H9 (cell line): ENCODE measurements around the gene RECQL. TPM values are rescaled to one million over a fixed set of nuclear protein-coding genes. Genes with fewer than 3 reads are reported as not detected.

Experiments
- DNase-seq: peaks from one replicate; pipeline ENCODE4 v3.0.0-alpha.2; 2017
- H2AFZ ChIP-seq: one replicate; pipeline ENCODE4 v1.6.1; 2013; ENCODE audit warnings: mild to moderate bottlenecking, low read length, control low read depth, moderate library complexity
- H2AK5ac ChIP-seq: 2 replicates; pipeline ENCODE4 v1.6.1; 2013; ENCODE audit warnings: low read length, control low read depth, mixed read lengths; ENCODE audit not compliant: insufficient read length
- H2BK120ac ChIP-seq: one replicate; pipeline ENCODE4 v1.6.1; 2013; ENCODE audit warnings: low read depth, mild to moderate bottlenecking, low read length, control low read depth, inconsistent platforms; ENCODE audit not compliant: poor library complexity, severe bottlenecking
- H2BK12ac ChIP-seq: 2 replicates; pipeline ENCODE4 v1.6.1; 2013; ENCODE audit warnings: low read length, control low read depth, mixed read lengths, low read depth; ENCODE audit not compliant: insufficient read length
- H2BK15ac ChIP-seq: 2 replicates; pipeline ENCODE4 v1.6.1; 2013; ENCODE audit warnings: low read depth, low read length, control low read depth
- H2BK20ac ChIP-seq: one replicate; pipeline ENCODE4 v1.6.1; 2013; ENCODE audit warnings: low read depth, mild to moderate bottlenecking, low read length, control low read depth, inconsistent platforms; ENCODE audit not compliant: poor library complexity, severe bottlenecking
- H2BK5ac ChIP-seq: 2 replicates; pipeline ENCODE4 v1.6.1; 2013; ENCODE audit warnings: low read length, control low read depth, mixed read lengths; ENCODE audit not compliant: insufficient read length
- H3K14ac ChIP-seq: 2 replicates; pipeline ENCODE4 v1.6.1; 2013; ENCODE audit warnings: low read length, control low read depth; ENCODE audit not compliant: insufficient read depth
- H3K18ac ChIP-seq: 2 replicates; pipeline ENCODE4 v1.6.1; 2013; ENCODE audit warnings: low read depth, mild to moderate bottlenecking, mixed read lengths, low read length, control low read depth; ENCODE audit not compliant: insufficient read length
- H3K23ac ChIP-seq: 2 replicates; pipeline ENCODE4 v1.6.1; 2013; ENCODE audit warnings: low read length, control low read depth, mixed read lengths, low read depth; ENCODE audit not compliant: insufficient read length
- H3K23me2 ChIP-seq: 2 replicates; pipeline ENCODE4 v1.6.1; 2013; ENCODE audit warnings: low read depth, mild to moderate bottlenecking, mixed read lengths, low read length, control low read depth; ENCODE audit not compliant: insufficient read length, poor library complexity, severe bottlenecking
- H3K27ac ChIP-seq: 2 replicates; pipeline ENCODE4 v1.5.1; 2013; ENCODE audit warnings: low read length, control low read depth, mixed read lengths, low read depth; ENCODE audit not compliant: insufficient read length
- H3K27me3 ChIP-seq: 2 replicates; pipeline ENCODE4 v1.6.1; 2013; ENCODE audit warnings: low read length, control low read depth, inconsistent platforms; ENCODE audit not compliant: insufficient read depth
- H3K4ac ChIP-seq: 2 replicates; pipeline ENCODE4 v1.6.1; 2013; ENCODE audit warnings: low read depth, mild to moderate bottlenecking, control low read depth, inconsistent platforms, low read length, moderate library complexity
- H3K4me1 ChIP-seq: 2 replicates; pipeline ENCODE4 v1.6.1; 2013; ENCODE audit warnings: low read length, control low read depth, inconsistent platforms; ENCODE audit not compliant: insufficient read depth
- H3K4me2 ChIP-seq: 2 replicates; pipeline ENCODE4 v1.6.1; 2013; ENCODE audit warnings: low read length, control low read depth, mixed read lengths; ENCODE audit not compliant: insufficient read length, insufficient read depth
- H3K56ac ChIP-seq: 2 replicates; pipeline ENCODE4 v1.6.1; 2013; ENCODE audit warnings: low read depth, mild to moderate bottlenecking, mixed read lengths, low read length, control low read depth; ENCODE audit not compliant: insufficient read length
- H3K79me1 ChIP-seq: 2 replicates; pipeline ENCODE4 v1.6.1; 2013; ENCODE audit warnings: low read depth, mild to moderate bottlenecking, moderate library complexity, low read length, control low read depth, inconsistent platforms; ENCODE audit not compliant: insufficient read depth, poor library complexity, severe bottlenecking
- H3K79me2 ChIP-seq: 2 replicates; pipeline ENCODE4 v1.6.1; 2013; ENCODE audit warnings: low read length, control low read depth, inconsistent platforms; ENCODE audit not compliant: insufficient read depth
- H3K9ac ChIP-seq: 2 replicates; pipeline ENCODE4 v1.6.1; 2013; ENCODE audit warnings: low read length, control low read depth, mixed read lengths; ENCODE audit not compliant: insufficient read length; ENCODE audit errors: extremely low read depth
- H3K9me3 ChIP-seq: one replicate; pipeline ENCODE4 v1.6.1; 2013; ENCODE audit warnings: low read depth, low read length, inconsistent platforms; ENCODE audit not compliant: control insufficient read depth
- H3T11ph ChIP-seq: one replicate; pipeline ENCODE4 v1.6.1; 2013; ENCODE audit warnings: mild to moderate bottlenecking, low read length, control low read depth, inconsistent platforms
- H4K20me1 ChIP-seq: one replicate; pipeline ENCODE4 v1.6.1; 2013; ENCODE audit not compliant: control insufficient read depth, insufficient read length, insufficient read depth
- H4K5ac ChIP-seq: 2 replicates; pipeline ENCODE4 v1.6.1; 2013; ENCODE audit warnings: low read depth, mild to moderate bottlenecking, mixed read lengths, low read length, control low read depth; ENCODE audit not compliant: insufficient read length
- H4K8ac ChIP-seq: replicated peaks from 2 replicates; pipeline ENCODE4 v1.6.1; 2013; ENCODE audit warnings: low read length, control low read depth, mixed read lengths, low read depth; ENCODE audit not compliant: insufficient read length
- H4K91ac ChIP-seq: 2 replicates; pipeline ENCODE4 v1.6.1; 2013; ENCODE audit warnings: low read depth, mild to moderate bottlenecking, moderate library complexity, mixed read lengths, low read length, control low read depth; ENCODE audit not compliant: insufficient read length
- H3K27ac Mint-ChIP-seq, 3 experiments: 2 replicates in 2 of 3; 3 replicates in 1 of 3; pipeline ENCODE4 v1.8.0; 2020 to 2021; ENCODE audit warnings: mixed read lengths in 3 of 3, mild to moderate bottlenecking in 1 of 3, moderate library complexity in 1 of 3
- H3K27me3 Mint-ChIP-seq: 2 replicates; pipeline ENCODE4 v1.8.0; 2021; ENCODE audit warnings: low read depth, mild to moderate bottlenecking, moderate library complexity, mixed read lengths
- H3K36me3 Mint-ChIP-seq, 3 experiments: 2 replicates in 2 of 3; 3 replicates in 1 of 3; pipeline ENCODE4 v1.8.0; 2020 to 2021; ENCODE audit warnings: low read depth in 3 of 3, mixed read lengths in 3 of 3; ENCODE audit not compliant: insufficient read depth in 1 of 3
- H3K4me1 Mint-ChIP-seq, 2 experiments: 2 replicates each; pipeline ENCODE4 v1.8.0; 2020; ENCODE audit warnings: mixed read lengths in 2 of 2
- H3K4me3 Mint-ChIP-seq, 2 experiments: 2 replicates in 1 of 2; 3 replicates in 1 of 2; pipeline ENCODE4 v1.8.0; 2020 to 2021; ENCODE audit warnings: mild to moderate bottlenecking in 2 of 2, mixed read lengths in 2 of 2, moderate library complexity in 1 of 2
- H3K9me3 Mint-ChIP-seq, 2 experiments: 2 replicates in 1 of 2; 3 replicates in 1 of 2; pipeline ENCODE4 v1.8.0; 2020; ENCODE audit warnings: mild to moderate bottlenecking in 2 of 2, mixed read lengths in 2 of 2, moderate library complexity in 1 of 2
- WGBS: extraction: QIAGEN DNeasy Blood & Tissue Kit; methylation state at CpG from one replicate; pipeline ENCODE4 v1.1.7; 2013; ENCODE audit warnings: missing lambda C conversion rate, low lambda C conversion rate, mixed read lengths; ENCODE audit not compliant: insufficient read length; ENCODE audit errors: extremely low coverage; 5-methylcytosine and 5-hydroxymethylcytosine counted together
- total RNA-seq: library from RNA; stranded (reverse); gene quantifications from 2 replicates; pipeline ENCODE4 v1.2.1, GENCODE V29; 2021
- TF ChIP-seq, protein P1 (sequence below): fragments of 200-600 bp; sonication (generic); conservative IDR thresholded peaks from 3 replicates; pipeline ENCODE4 v1.8.0; 2021; ENCODE audit warnings: antibody characterized with exemption, mild to moderate bottlenecking

The RECQL gene
- total RNA-seq, 1 experiment from 2014 or later: 41.0 TPM

DNA sequence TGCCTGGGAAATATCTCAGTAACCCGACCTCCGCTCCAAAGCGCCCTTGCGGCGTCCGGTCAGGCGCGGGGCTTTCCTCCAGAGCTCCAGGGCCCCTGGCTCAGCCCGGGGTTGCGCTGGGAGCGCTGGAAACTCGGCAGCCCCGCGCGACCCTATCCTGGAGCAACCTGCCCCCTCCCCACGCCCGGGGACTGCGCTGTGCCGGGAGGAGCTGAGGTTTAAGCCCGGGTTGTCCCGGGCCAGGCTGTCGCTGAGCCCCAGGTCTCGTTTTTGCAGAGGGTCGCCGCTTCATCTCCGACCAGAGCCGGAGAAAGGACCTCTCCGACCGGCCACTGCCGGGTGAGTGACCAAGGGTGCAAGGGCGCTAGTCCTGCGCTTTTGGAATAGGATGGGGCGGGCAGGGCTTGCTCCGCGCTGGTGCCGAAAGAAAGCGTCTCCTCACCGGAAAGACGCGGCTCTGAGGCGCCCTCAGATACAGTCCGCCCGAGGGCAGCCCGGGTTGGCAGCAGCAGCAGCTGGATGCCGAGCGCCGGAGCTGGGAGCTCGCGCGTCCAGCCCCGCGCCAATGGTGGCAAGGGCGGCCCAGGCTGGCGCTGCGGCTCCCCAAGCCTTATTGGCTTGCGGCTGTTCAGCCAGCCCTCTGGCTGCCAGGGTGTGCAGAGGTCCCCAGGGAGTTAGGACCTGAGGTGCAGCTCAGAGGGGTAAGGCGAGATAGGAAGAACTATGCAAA lies 26.2 kb upstream of the RECQL start:
- WGBS: no CpG with 5 or more reads among the region's 57 CpGs
- H4K91ac ChIP-seq: no peak overlapping the region
- H3K36me3 Mint-ChIP-seq: no peaks in the 10 kb centered on the region; a peak in 1 of 7 replicates

More for the DNA sequence above, 26.2 kb upstream of the RECQL start:
- H3K56ac ChIP-seq: no peak overlapping the region
- Mint-ChIP-seq H3K27ac (no peak overlapping the region), H3K4me1 (peaks cover 5 to 12% of the 10 kb centered on the region in 2 experiments), H3K4me3 (peak overlapping the region; percentile 62 to 86), H3K9me3 (peaks cover 0 to 4% of the 10 kb centered on the region in 2 experiments; a peak in 1 of 5 replicates), H3K27me3 (peaks cover 67% of the 10 kb centered on the region)
- peak overlapping the region; percentile 46 for H3K9ac ChIP-seq
- no peak overlapping the region for H2BK120ac ChIP-seq
- H4K20me1 ChIP-seq: no peaks in the 10 kb centered on the region
- H3K23ac ChIP-seq: no peak overlapping the region
- H2BK12ac ChIP-seq: no peak overlapping the region
- peak overlapping the region; percentile 86 for H3K14ac ChIP-seq
- peak overlapping the region; percentile 11 for H3K18ac ChIP-seq
- DNase-seq: peak; percentile 84
- no peak overlapping the region for H3K27ac ChIP-seq
- no peak overlapping the region for H2BK5ac ChIP-seq
- TF ChIP-seq, protein P1, sequence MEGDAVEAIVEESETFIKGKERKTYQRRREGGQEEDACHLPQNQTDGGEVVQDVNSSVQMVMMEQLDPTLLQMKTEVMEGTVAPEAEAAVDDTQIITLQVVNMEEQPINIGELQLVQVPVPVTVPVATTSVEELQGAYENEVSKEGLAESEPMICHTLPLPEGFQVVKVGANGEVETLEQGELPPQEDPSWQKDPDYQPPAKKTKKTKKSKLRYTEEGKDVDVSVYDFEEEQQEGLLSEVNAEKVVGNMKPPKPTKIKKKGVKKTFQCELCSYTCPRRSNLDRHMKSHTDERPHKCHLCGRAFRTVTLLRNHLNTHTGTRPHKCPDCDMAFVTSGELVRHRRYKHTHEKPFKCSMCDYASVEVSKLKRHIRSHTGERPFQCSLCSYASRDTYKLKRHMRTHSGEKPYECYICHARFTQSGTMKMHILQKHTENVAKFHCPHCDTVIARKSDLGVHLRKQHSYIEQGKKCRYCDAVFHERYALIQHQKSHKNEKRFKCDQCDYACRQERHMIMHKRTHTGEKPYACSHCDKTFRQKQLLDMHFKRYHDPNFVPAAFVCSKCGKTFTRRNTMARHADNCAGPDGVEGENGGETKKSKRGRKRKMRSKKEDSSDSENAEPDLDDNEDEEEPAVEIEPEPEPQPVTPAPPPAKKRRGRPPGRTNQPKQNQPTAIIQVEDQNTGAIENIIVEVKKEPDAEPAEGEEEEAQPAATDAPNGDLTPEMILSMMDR: no peak; the same call in 2 of the 3 replicates
- no peak overlapping the region for H2AFZ ChIP-seq
- H2BK20ac ChIP-seq: no peak overlapping the region
- peaks cover 5% of the 10 kb centered on the region; the same call in 1 of the 2 replicates for H3K27me3 ChIP-seq
- no peak overlapping the region for H3T11ph ChIP-seq
- H3K23me2 ChIP-seq: peaks cover 8% of the 10 kb centered on the region
- H4K5ac ChIP-seq: no peak overlapping the region
- H3K9me3 ChIP-seq: no peaks in the 10 kb centered on the region
- H2AK5ac ChIP-seq: no peak overlapping the region
- H3K4ac ChIP-seq: no peak overlapping the region
- no peaks in the 10 kb centered on the region for H3K4me1 ChIP-seq
- peak overlapping the region; percentile 98 for H3K4me2 ChIP-seq
- no peaks in the 10 kb centered on the region for H3K79me2 ChIP-seq
- no peak overlapping the region for H4K8ac ChIP-seq
- no peak overlapping the region for H2BK15ac ChIP-seq
- no peaks in the 10 kb centered on the region for H3K79me1 ChIP-seq
